Fibroblast of the aortic adventitia (primary cell): Measurements from ENCODE around the gene VPS39. TPM values are rescaled to one million over a fixed set of nuclear protein-coding genes. Genes with fewer than 3 reads are reported as not detected.

Source experiments
- DNase-seq: peaks from one replicate; pipeline ENCODE4 v3.0.0-alpha.2; 2010; ENCODE audit warnings: low read depth
- H3K4me3 ChIP-seq: 2 replicates; pipeline ENCODE4 v1.5.1; 2011; ENCODE audit warnings: low read depth, mild to moderate bottlenecking, control low read depth, low read length, moderate library complexity
- CTCF ChIP-seq: IDR thresholded peaks from 2 replicates; pipeline ENCODE4 v1.5.1; 2011; ENCODE audit warnings: mild to moderate bottlenecking, low read length, control low read depth, inconsistent platforms; ENCODE audit not compliant: insufficient read depth
- total RNA-seq: library from RNA; depleted of rRNA; stranded (reverse); fragments of >200 nt; gene quantifications from 2 replicates; pipeline ENCODE4 v1.2.3, GENCODE V29; 2012; ENCODE audit warnings: low replicate concordance

The VPS39 gene
- total RNA-seq, 1 donor = 61.8 TPM

- H3K4me3 ChIP-seq = no peak overlapping the region
- no peak for TF ChIP-seq CTCF
- DNase-seq = no peak
Measured at GRCh38 chr15:42191610-42192346, 16.3 kb downstream of the VPS39 start.

DNA sequence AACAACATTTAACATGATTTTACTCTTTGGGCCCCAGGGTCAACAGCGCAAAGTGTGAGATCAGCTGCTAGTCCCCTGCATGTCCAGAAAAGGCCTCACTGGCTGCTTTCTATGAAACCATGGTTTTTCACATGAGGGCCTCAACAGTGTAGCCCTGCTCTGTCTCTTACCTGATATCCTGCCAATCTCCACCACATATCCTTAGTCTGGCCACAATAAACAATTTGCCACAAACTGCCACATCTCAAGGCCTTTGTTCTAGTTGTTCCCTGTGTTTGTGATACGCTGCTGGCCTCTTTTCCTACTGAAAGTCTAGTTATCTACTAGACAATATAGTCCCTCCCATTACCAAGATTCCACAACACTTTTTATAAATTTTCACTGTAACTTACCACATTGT is 17.7 kb downstream of the VPS39 start:
- TF ChIP-seq CTCF = no peak
- no peak overlapping the region for H3K4me3 ChIP-seq
- DNase-seq = no peak

DNA sequence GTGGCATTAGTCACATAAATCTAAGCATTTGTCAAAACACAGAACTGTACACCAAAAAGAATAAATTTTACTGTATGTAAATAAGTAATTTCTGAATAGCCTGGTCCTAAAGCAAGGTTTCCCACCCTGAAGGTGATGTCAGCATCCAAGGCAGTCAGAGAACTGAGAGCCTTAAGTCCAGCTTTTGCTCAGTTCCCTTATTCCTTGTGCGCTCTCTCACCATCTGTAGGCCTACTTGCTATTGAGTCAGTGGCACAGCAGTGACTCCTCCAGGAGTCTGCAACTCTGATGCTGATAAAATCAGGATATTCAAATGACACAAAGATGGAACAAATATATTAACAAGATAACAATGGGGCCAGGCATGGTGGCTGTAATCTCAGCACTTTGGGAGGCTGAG is 22.3 kb downstream of the VPS39 start:
- TF ChIP-seq CTCF = no peak

DNA sequence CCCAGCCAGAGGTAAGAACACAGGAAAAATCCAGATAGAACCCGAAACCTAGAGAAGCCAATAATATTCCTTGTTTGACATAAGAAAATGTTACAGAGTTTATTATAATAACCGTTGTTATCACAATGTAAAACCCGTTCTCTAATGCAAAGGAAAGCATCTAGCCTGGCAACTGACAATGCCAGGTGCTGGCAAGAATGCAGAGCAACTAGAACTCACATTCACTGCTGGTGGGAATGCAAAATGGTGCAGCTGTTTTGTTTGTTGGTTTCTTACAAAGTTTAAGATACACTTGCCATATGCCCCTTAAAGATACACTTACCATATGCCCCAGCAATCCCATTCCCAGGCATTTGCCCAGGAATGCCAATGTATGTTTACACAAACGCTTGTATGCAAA is 23.4 kb downstream of the VPS39 start:
- no peak for TF ChIP-seq CTCF
- H3K4me3 ChIP-seq = no peak overlapping the region
- no peak for DNase-seq

More for the DNA sequence above, 22.3 kb downstream of the VPS39 start:
- no peak for DNase-seq
- H3K4me3 ChIP-seq = no peak overlapping the region

DNA sequence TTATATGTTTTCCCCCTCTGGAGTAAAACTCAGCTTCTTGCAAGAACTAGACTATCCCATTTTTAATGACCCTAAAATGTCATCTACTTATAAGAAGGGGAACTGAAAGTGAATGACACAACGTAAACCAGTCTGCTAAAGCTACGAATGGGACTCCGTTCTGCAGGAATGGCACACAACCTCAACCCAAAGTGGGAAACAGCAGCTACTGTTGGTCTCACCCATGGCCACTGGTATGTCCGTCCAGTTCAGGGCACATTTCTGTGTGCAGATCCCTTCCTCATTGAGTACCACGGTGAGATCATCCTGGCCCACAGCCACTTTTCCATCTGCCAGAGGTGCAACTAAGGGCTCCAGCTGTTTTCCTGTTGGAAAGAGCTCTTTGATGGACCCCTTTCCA is 23.8 kb downstream of the VPS39 start:
- no peak for TF ChIP-seq CTCF
- DNase-seq = no peak

GRCh38 chr15:42182961-42183360 is 25.1 kb downstream of the VPS39 start:
- TF ChIP-seq CTCF = no peak
- no peak for DNase-seq
- H3K4me3 ChIP-seq = no peak overlapping the region

More for the DNA sequence above, 23.8 kb downstream of the VPS39 start:
- H3K4me3 ChIP-seq = no peak overlapping the region
